ENCODE results near the gene PSEN1. TPM values are rescaled to one million over a fixed set of nuclear protein-coding genes. Genes with fewer than 3 reads are reported as not detected.

Gene PSEN1
- total RNA-seq, 1 experiment from 2014 or later, result 26.9 TPM

- H3K9me2 ChIP-seq (ENCODE audit: insufficient read depth), result no peaks in the 10 kb centered on the region
- H2AFZ ChIP-seq (ENCODE audit: low read depth, low read length, poor library complexity, severe bottlenecking), result no peak overlapping the region
- POLR2A ChIA-PET, result no interaction called here
- H3K27ac ChIP-seq (ENCODE audit: low read depth, low read length), result no peak overlapping the region
- no peak for ATAC-seq
- no peak overlapping the region for H3K9ac ChIP-seq (ENCODE audit: low read length)
- no peak for TF ChIP-seq ELF1 (IDR thresholded peaks at IDR 0.05; ENCODE audit: borderline replicate concordance, low read depth)
- TF ChIP-seq REST (IDR thresholded peaks at IDR 0.05; ENCODE audit: low read depth), result no peak
- TF ChIP-seq EZH2 (IDR thresholded peaks at IDR 0.05), result no peak
- peaks cover 57% of the 10 kb centered on the region for H3K79me2 ChIP-seq (ENCODE audit: insufficient read depth, low read length)
- no peak overlapping the region for H3K4me2 ChIP-seq (ENCODE audit: low read length)
- no TSS peak for BruUV-seq (replicated peaks)
- no peak for DNase-seq (ENCODE audit: low read depth, low spot score)
- RAD21 ChIA-PET (ENCODE audit: low non-redundant PET in 1 of 2, low total read pairs in 2 of 2, uncharacterized antibody in 2 of 2, unreplicated experiment in 2 of 2), result no interaction called here
- intact Hi-C loops (cut with micrococcal nuclease), result no loop called here
- H3K4me1 ChIP-seq (ENCODE audit: control insufficient read depth in 1 of 2, insufficient read depth in 2 of 2, low read length in 2 of 2), result peaks cover 2 to 14% of the 10 kb centered on the region in 2 experiments; a peak in 3 of 4 replicates
- H3K4me3 ChIP-seq (replicated peaks in 1 of 2; ENCODE audit: low read depth in 1 of 2, low read length in 2 of 2), result no peak overlapping the region
- H3K36me3 ChIP-seq (ENCODE audit: control insufficient read depth in 1 of 2, insufficient read depth in 2 of 2, low read length in 2 of 2), result no peaks in the 10 kb centered on the region
- H3K9me3 ChIP-seq (ENCODE audit: control insufficient read depth in 1 of 2, insufficient read depth in 1 of 2, low read depth in 1 of 2, low read length in 2 of 2), result no peaks in the 10 kb centered on the region
- no peaks in the 10 kb centered on the region for H4K20me1 ChIP-seq (ENCODE audit: insufficient read depth)
- H3K27me3 ChIP-seq (ENCODE audit: insufficient read depth, low read length), result no peaks in the 10 kb centered on the region
- CTCF ChIA-PET, result interaction anchor here (1.4 kb wide), 1 partner anchor 32 kb away, joined by 4 read pairs; no protein-coding TSS in a partner anchor
These were observed 4.6 kb downstream of the PSEN1 start for GRCh38 chr14:73140811-73141323.

- intact Hi-C loops (cut with micrococcal nuclease), result no loop called here
- ChIA-PET CTCF (no interaction called here), RAD21 (ENCODE audit: low non-redundant PET in 1 of 2, low total read pairs in 2 of 2, uncharacterized antibody in 2 of 2, unreplicated experiment in 2 of 2) (no interaction called here), POLR2A (no interaction called here)
- H3K9me3 ChIP-seq (ENCODE audit: control insufficient read depth in 1 of 2, insufficient read depth in 1 of 2, low read depth in 1 of 2, low read length in 2 of 2), result no peaks in the 10 kb centered on the region
- H3K27ac ChIP-seq (ENCODE audit: low read depth, low read length), result no peak overlapping the region
- no peak overlapping the region for H2AFZ ChIP-seq (ENCODE audit: low read depth, low read length, poor library complexity, severe bottlenecking)
- H3K4me2 ChIP-seq (ENCODE audit: low read length), result no peak overlapping the region
- peaks cover 4 to 21% of the 10 kb centered on the region in 2 experiments; a peak in 3 of 4 replicates for H3K4me1 ChIP-seq (ENCODE audit: control insufficient read depth in 1 of 2, insufficient read depth in 2 of 2, low read length in 2 of 2)
- no peak for DNase-seq (ENCODE audit: low read depth, low spot score)
- H3K27me3 ChIP-seq (ENCODE audit: insufficient read depth, low read length), result no peaks in the 10 kb centered on the region
- no peak overlapping the region for H3K4me3 ChIP-seq (replicated peaks in 1 of 2; ENCODE audit: low read depth in 1 of 2, low read length in 2 of 2)
- peaks cover 58% of the 10 kb centered on the region for H3K79me2 ChIP-seq (ENCODE audit: insufficient read depth, low read length)
- BruUV-seq (replicated peaks), result no TSS peak
- no peak overlapping the region for H3K9ac ChIP-seq (ENCODE audit: low read length)
- no peaks in the 10 kb centered on the region for H4K20me1 ChIP-seq (ENCODE audit: insufficient read depth)
- H3K36me3 ChIP-seq (ENCODE audit: control insufficient read depth in 1 of 2, insufficient read depth in 2 of 2, low read length in 2 of 2), result no peaks in the 10 kb centered on the region
- no peak for ATAC-seq
- H3K9me2 ChIP-seq (ENCODE audit: insufficient read depth), result no peaks in the 10 kb centered on the region
- no peak for TF ChIP-seq ATF3 (IDR thresholded peaks at IDR 0.05)
- no peak for TF ChIP-seq YY1 (IDR thresholded peaks at IDR 0.05; ENCODE audit: extremely low read depth, insufficient replicate concordance, low read depth, low read length)
- TF ChIP-seq POLR2A (IDR thresholded peaks at IDR 0.05; ENCODE audit: borderline replicate concordance, extremely low read depth, insufficient read depth, insufficient read length), result no peak
- TF ChIP-seq CEBPB (IDR thresholded peaks at IDR 0.05; ENCODE audit: low read depth), result no peak
- TF ChIP-seq ZFX (IDR thresholded peaks at IDR 0.05), result no peak
- no peak for TF ChIP-seq ZNF274 (IDR thresholded peaks at IDR 0.05; ENCODE audit: low read depth, low read length)
- TF ChIP-seq, protein P1, sequence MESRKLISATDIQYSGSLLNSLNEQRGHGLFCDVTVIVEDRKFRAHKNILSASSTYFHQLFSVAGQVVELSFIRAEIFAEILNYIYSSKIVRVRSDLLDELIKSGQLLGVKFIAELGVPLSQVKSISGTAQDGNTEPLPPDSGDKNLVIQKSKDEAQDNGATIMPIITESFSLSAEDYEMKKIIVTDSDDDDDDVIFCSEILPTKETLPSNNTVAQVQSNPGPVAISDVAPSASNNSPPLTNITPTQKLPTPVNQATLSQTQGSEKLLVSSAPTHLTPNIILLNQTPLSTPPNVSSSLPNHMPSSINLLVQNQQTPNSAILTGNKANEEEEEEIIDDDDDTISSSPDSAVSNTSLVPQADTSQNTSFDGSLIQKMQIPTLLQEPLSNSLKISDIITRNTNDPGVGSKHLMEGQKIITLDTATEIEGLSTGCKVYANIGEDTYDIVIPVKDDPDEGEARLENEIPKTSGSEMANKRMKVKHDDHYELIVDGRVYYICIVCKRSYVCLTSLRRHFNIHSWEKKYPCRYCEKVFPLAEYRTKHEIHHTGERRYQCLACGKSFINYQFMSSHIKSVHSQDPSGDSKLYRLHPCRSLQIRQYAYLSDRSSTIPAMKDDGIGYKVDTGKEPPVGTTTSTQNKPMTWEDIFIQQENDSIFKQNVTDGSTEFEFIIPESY (IDR thresholded peaks at IDR 0.05; ENCODE audit: extremely low read depth, insufficient replicate concordance, low read length), result no peak
- TF ChIP-seq FOSL1 (IDR thresholded peaks at IDR 0.05; ENCODE audit: low read depth), result no peak
- TF ChIP-seq MAX (IDR thresholded peaks at IDR 0.05), result no peak
- TF ChIP-seq SP1 (IDR thresholded peaks at IDR 0.05; ENCODE audit: low read depth), result no peak
- TF ChIP-seq JUND (IDR thresholded peaks at IDR 0.05), result no peak
- no peak for TF ChIP-seq ELF1 (IDR thresholded peaks at IDR 0.05; ENCODE audit: borderline replicate concordance, low read depth)
- no peak for TF ChIP-seq EZH2 (IDR thresholded peaks at IDR 0.05)
- TF ChIP-seq SIN3A (IDR thresholded peaks at IDR 0.05; ENCODE audit: low read depth), result no peak
- no peak for TF ChIP-seq EGR1 (IDR thresholded peaks at IDR 0.05; ENCODE audit: low read depth)
- TF ChIP-seq SRF (IDR thresholded peaks at IDR 0.05; ENCODE audit: low read depth), result no peak
These were observed 5.9 kb downstream of the PSEN1 start for GRCh38 chr14:73142216-73142615.

Measured in HCT116 (cell line).